Tibial artery (tissue), 4 donors: Measurements from ENCODE around the gene SKAP1.

Experiments used
- DNase-seq, 2 donors: peaks; one replicate each; pipeline ENCODE4 v3.0.0-alpha.2; 2019
- H3K27ac ChIP-seq, 2 donors: fragments of 200-600 bp; sonication (generic) in 1 of 2; 1 replicate in 1 of 2; 2 replicates in 1 of 2; pipeline ENCODE4 v1.5.1; 2018 to 2019; ENCODE audit warnings: mild to moderate bottlenecking in 1 of 2
- H3K27me3 ChIP-seq, 2 donors: fragments of 200-600 bp; sonication (generic) in 1 of 2; one replicate each; pipeline versions ENCODE4 v1.5.1 to v1.6.0; 2016 to 2019
- H3K36me3 ChIP-seq, 3 donors: fragments of 200-600 bp; sonication (generic) in 2 of 3; one replicate each; pipeline ENCODE4 v1.5.1; 2016 to 2019; ENCODE audit warnings: mild to moderate bottlenecking in 2 of 3
- H3K4me1 ChIP-seq, 4 donors: fragments of 200-600 bp; sonication (generic) in 2 of 4; 1 replicate in 3 of 4; 2 replicates in 1 of 4; pipeline ENCODE4 v1.5.1; 2016 to 2019
- H3K4me3 ChIP-seq, 2 donors: fragments of 200-600 bp; sonication (generic) in 1 of 2; 1 replicate in 1 of 2; 2 replicates in 1 of 2; pipeline ENCODE4 v1.5.1; 2018 to 2019; ENCODE audit warnings: mild to moderate bottlenecking in 2 of 2
- H3K9me3 ChIP-seq, 3 donors: fragments of 200-600 bp; sonication (generic) in 1 of 3; one replicate each; pipeline ENCODE4 v1.5.1; 2016 to 2019
- CTCF ChIP-seq, 2 experiments: fragments of 200-600 bp in 1 of 2; fragments of 450-650 bp in 1 of 2; IDR thresholded peaks; one replicate each; pipeline ENCODE4 v1.5.1; 2017 to 2019; ENCODE audit warnings: antibody characterized with exemption in 2 of 2, mild to moderate bottlenecking in 1 of 2, moderate library complexity in 1 of 2
- intact Hi-C: fragments of 100-400 bp; cut with DNase I; formaldehyde crosslinking; loops from one replicate; pipeline ENCODE4 v1.15.0; 2023; ENCODE audit warnings: low total_unique reads

Gene SKAP1

GRCh38 chr17:48328457-48328856 lies 101.6 kb downstream of the SKAP1 start:
- no peaks in the 10 kb centered on the region for H3K4me1 ChIP-seq
- no peak overlapping the region for H3K4me3 ChIP-seq
- peaks cover 0 to 53% of the 10 kb centered on the region in 2 donors for H3K27me3 ChIP-seq
- H3K27ac ChIP-seq = no peak overlapping the region
- H3K9me3 ChIP-seq = no peaks in the 10 kb centered on the region
- TF ChIP-seq CTCF (IDR thresholded peaks at IDR 0.05) = no peak
- intact Hi-C loops = no loop called here
- DNase-seq = no peak
- no peaks in the 10 kb centered on the region for H3K36me3 ChIP-seq

- Histone ChIP-seq H3K9me3 (no peaks in the 10 kb centered on the region), H3K27ac (no peak overlapping the region), H3K4me3 (no peak overlapping the region), H3K36me3 (no peaks in the 10 kb centered on the region), H3K27me3 (peaks cover 0 to 45% of the 10 kb centered on the region in 2 donors), H3K4me1 (no peaks in the 10 kb centered on the region)
- intact Hi-C loops = no loop called here
- no peak for DNase-seq
- TF ChIP-seq CTCF (IDR thresholded peaks at IDR 0.05) = no peak
Observed at GRCh38 chr17:48326310-48326709, 103.7 kb downstream of the SKAP1 start.

- H3K9me3 ChIP-seq = no peaks in the 10 kb centered on the region
- no peak overlapping the region for H3K4me3 ChIP-seq
- DNase-seq = no peak
- intact Hi-C loops = no loop called here
- no peaks in the 10 kb centered on the region for H3K4me1 ChIP-seq
- no peak overlapping the region for H3K27ac ChIP-seq
- peaks cover 0 to 33% of the 10 kb centered on the region in 2 donors for H3K27me3 ChIP-seq
- H3K36me3 ChIP-seq = no peaks in the 10 kb centered on the region
- no peak for TF ChIP-seq CTCF (IDR thresholded peaks at IDR 0.05)
Observed at GRCh38 chr17:48322060-48322459, 108.0 kb downstream of the SKAP1 start.

- Histone ChIP-seq H3K27ac (no peak overlapping the region), H3K36me3 (no peaks in the 10 kb centered on the region), H3K4me3 (no peak overlapping the region), H3K4me1 (no peaks in the 10 kb centered on the region), H3K27me3 (peaks cover 0 to 51% of the 10 kb centered on the region in 2 donors), H3K9me3 (no peaks in the 10 kb centered on the region)
- no peak for TF ChIP-seq CTCF (IDR thresholded peaks at IDR 0.05)
- intact Hi-C loops = no loop called here
- DNase-seq = no peak
Observed at GRCh38 chr17:48317732-48318131, 112.3 kb downstream of the SKAP1 start.

GRCh38 chr17:48314716-48315115 lies 115.3 kb downstream of the SKAP1 start:
- no peaks in the 10 kb centered on the region for H3K36me3 ChIP-seq
- H3K4me1 ChIP-seq = no peaks in the 10 kb centered on the region
- intact Hi-C loops = no loop called here
- peaks cover 0 to 73% of the 10 kb centered on the region in 2 donors for H3K27me3 ChIP-seq
- no peak overlapping the region for H3K4me3 ChIP-seq
- no peaks in the 10 kb centered on the region for H3K9me3 ChIP-seq
- DNase-seq = no peak
- no peak overlapping the region for H3K27ac ChIP-seq
- no peak for TF ChIP-seq CTCF (IDR thresholded peaks at IDR 0.05)

- H3K27me3 ChIP-seq = peaks cover 0 to 74% of the 10 kb centered on the region in 2 donors
Observed at GRCh38 chr17:48313096-48313755, 116.8 kb downstream of the SKAP1 start.

More at GRCh38 chr17:48313096-48313755, 116.8 kb downstream of the SKAP1 start:
- Histone ChIP-seq H3K9me3 (no peaks in the 10 kb centered on the region), H3K4me3 (no peak overlapping the region), H3K36me3 (no peaks in the 10 kb centered on the region), H3K27ac (no peak overlapping the region), H3K4me1 (no peaks in the 10 kb centered on the region)
- no peak for DNase-seq
- no peak for TF ChIP-seq CTCF (IDR thresholded peaks at IDR 0.05)
- intact Hi-C loops = no loop called here
